ENCODE results near the gene CLNK. TPM values are rescaled to one million over a fixed set of nuclear protein-coding genes. Genes with fewer than 3 reads are reported as not detected.

The CLNK gene, protein sequence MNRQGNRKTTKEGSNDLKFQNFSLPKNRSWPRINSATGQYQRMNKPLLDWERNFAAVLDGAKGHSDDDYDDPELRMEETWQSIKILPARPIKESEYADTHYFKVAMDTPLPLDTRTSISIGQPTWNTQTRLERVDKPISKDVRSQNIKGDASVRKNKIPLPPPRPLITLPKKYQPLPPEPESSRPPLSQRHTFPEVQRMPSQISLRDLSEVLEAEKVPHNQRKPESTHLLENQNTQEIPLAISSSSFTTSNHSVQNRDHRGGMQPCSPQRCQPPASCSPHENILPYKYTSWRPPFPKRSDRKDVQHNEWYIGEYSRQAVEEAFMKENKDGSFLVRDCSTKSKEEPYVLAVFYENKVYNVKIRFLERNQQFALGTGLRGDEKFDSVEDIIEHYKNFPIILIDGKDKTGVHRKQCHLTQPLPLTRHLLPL
- total RNA-seq (2021; fragmentation: NEBNext Ultra II Directional; extraction: Animal tissue kit (Norgen Biotek cat#: 25700)), result not detected in 2 replicates
- not detected in 2 replicates for polyA plus RNA-seq (2011; rRNA removed)
- not detected for polyA plus RNA-seq (2011; cell fraction: cytosol; rRNA removed)
- polyA plus RNA-seq (2011; cell fraction: nucleus; rRNA removed), result not detected
- polyA plus RNA-seq (2012, experiment 1 of 2), result not detected in 4 replicates
- polyA plus RNA-seq (2012, experiment 2 of 2), result not detected
- not detected for polyA plus RNA-seq (2013, experiment 1 of 2)
- polyA plus RNA-seq (2013, experiment 2 of 2), result not detected
- not detected in 2 replicates for polyA minus RNA-seq (2011; rRNA and poly(A)+ RNA removed)
- polyA minus RNA-seq (2011; cell fraction: cytosol; rRNA and poly(A)+ RNA removed), result not detected
- not detected for polyA minus RNA-seq (2011; cell fraction: nucleus; rRNA and poly(A)+ RNA removed)
- long read RNA-seq, experiment 1, result 0 reads
- long read RNA-seq, experiment 2, result 0 reads

DNA sequence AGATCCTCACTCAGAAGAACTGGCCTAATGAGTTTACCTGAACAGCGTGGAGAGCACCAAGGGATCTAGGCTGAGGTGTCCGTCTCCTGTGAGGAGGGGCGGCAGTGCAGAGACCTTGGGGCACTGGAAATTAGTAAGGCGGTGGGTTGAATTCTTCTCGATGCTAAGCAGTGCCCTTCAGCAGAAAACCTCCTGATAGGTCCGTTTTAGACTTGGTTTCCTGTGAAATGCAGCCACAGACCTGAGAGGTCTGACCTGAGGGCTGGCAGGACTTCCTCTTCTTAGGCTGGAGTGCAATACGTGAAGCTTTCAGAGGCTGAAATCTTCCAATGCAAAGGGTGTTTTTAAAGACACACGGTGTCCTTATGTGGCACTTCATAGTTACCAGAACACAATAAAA is at the start of gene CLNK:
Gene CLNK, minus strand, starts transcription at position 138 of the 400 bp plus-strand sequence. CDS start 16,899 bp downstream, outside the sequence.
- no peak within 1 kb of the TSS for H3K23ac ChIP-seq (ENCODE audit: insufficient read length)
- H3K4me3 ChIP-seq (ENCODE audit: extremely low read depth in 1 of 4, insufficient read depth in 2 of 4, low read depth in 3 of 4, low read length in 4 of 4), result no peak within 1 kb of the TSS
- no peak within 1 kb of the TSS; the same call in 1 of the 2 replicates for H2AFZ ChIP-seq (ENCODE audit: low read length)
- H3K79me1 ChIP-seq (ENCODE audit: low read depth, low read length), result no peaks in the 10 kb centered on the region
- no peak within 1 kb of the TSS for H3K14ac ChIP-seq (ENCODE audit: insufficient read length)
- no peaks in the 10 kb centered on the region for H3K36me3 ChIP-seq (ENCODE audit: control insufficient read depth in 2 of 4, insufficient read depth in 4 of 4, low read length in 3 of 4)
- no peak within 1 kb of the TSS for H3K4me2 ChIP-seq (ENCODE audit: insufficient read depth in 1 of 2, low read depth in 2 of 2, low read length in 2 of 2)
- no peak within 1 kb of the TSS for H4K5ac ChIP-seq (ENCODE audit: insufficient read length, low read depth, low read length)
- no peak within 1 kb of the TSS for H3K56ac ChIP-seq (replicated peaks; ENCODE audit: insufficient read length, low read depth, low read length)
- no peak within 1 kb of the TSS for H3K4ac ChIP-seq (replicated peaks; ENCODE audit: insufficient read length, low read depth, low read length)
- H3K27me3 ChIP-seq (replicated peaks in 1 of 4; ENCODE audit: control insufficient read depth in 3 of 4, extremely low read depth in 1 of 4, insufficient read depth in 3 of 4, low read length in 3 of 4), result no peaks in the 10 kb centered on the region
- H2BK5ac ChIP-seq (ENCODE audit: low read depth, low read length), result no peak within 1 kb of the TSS
- H3K9me3 ChIP-seq (ENCODE audit: insufficient read depth in 2 of 2, low read depth in 1 of 2, low read length in 1 of 2), result no peaks in the 10 kb centered on the region
- DNase-seq (ENCODE audit: low read depth in 1 of 2, low spot score in 2 of 2), result no peak
- H3K79me2 ChIP-seq (ENCODE audit: control insufficient read depth in 1 of 2, insufficient read depth in 2 of 2, low read length in 2 of 2), result no peaks in the 10 kb centered on the region
- H2BK15ac ChIP-seq (ENCODE audit: low read length), result no peak within 1 kb of the TSS
- H2AK5ac ChIP-seq (ENCODE audit: low read depth, low read length), result no peak within 1 kb of the TSS
- H2BK12ac ChIP-seq (ENCODE audit: low read depth, low read length), result no peak within 1 kb of the TSS
- ChIA-PET POLR2A (ENCODE audit: partially characterized antibody) (no interaction called here), CTCF (ENCODE audit: partially characterized antibody) (interaction anchor here (0.6 kb wide), 1 partner anchor 9 kb away, joined by 3 read pairs; no protein-coding TSS in a partner anchor)
- no peak within 1 kb of the TSS for H2BK20ac ChIP-seq (ENCODE audit: low read length)
- H4K91ac ChIP-seq (replicated peaks; ENCODE audit: insufficient read length, low read length), result no peak within 1 kb of the TSS
- no peak within 1 kb of the TSS for H3K27ac ChIP-seq (ENCODE audit: low read depth, low read length)
- no peak within 1 kb of the TSS for H4K8ac ChIP-seq (ENCODE audit: extremely low read depth, insufficient read depth, low read length)
- 90% methylated on average over 8 of the region's 8 CpGs; no CpG with 5 or more reads in 1 of the 2 experiments for WGBS, 2 experiments (ENCODE audit: extremely low coverage in 1 of 2, insufficient coverage in 1 of 2, insufficient read length in 1 of 2, insufficient replicate concordance in 2 of 2, low coverage in 1 of 2, low lambda C conversion rate in 2 of 2, missing lambda C conversion rate in 1 of 2)
- no peak within 1 kb of the TSS for H3K9ac ChIP-seq (replicated peaks in 1 of 4; ENCODE audit: extremely low read depth in 1 of 4, low read depth in 3 of 4, low read length in 3 of 4)
- H4K20me1 ChIP-seq (replicated peaks in 1 of 2; ENCODE audit: control insufficient read depth in 1 of 2, insufficient read depth in 2 of 2, low read length in 2 of 2), result no peaks in the 10 kb centered on the region
- H2BK120ac ChIP-seq (replicated peaks; ENCODE audit: low read depth, low read length), result no peak within 1 kb of the TSS
- FAIRE-seq, result no peak
- no peak within 1 kb of the TSS for H3K18ac ChIP-seq (ENCODE audit: extremely low read depth, low read length)
- peaks cover 0 to 4% (median 0%) of the 10 kb centered on the region in 4 experiments; a peak in 2 of 7 replicates for H3K4me1 ChIP-seq (replicated peaks in 1 of 4; ENCODE audit: control insufficient read depth in 3 of 4, insufficient read depth in 4 of 4, low read length in 3 of 4)
- no peaks in the 10 kb centered on the region for H3K23me2 ChIP-seq (ENCODE audit: low read depth, low read length)
- TF ChIP-seq CREB1 (IDR thresholded peaks at IDR 0.05) (no peak), CBX8 (IDR thresholded peaks at IDR 0.05; ENCODE audit: borderline replicate concordance, low read depth, low read length) (no peak), RXRA (IDR thresholded peaks at IDR 0.05; ENCODE audit: insufficient read depth, low read depth, low read length) (no peak), SP2 (IDR thresholded peaks at IDR 0.05; ENCODE audit: low read length) (no peak), RFX5 (IDR thresholded peaks at IDR 0.05; ENCODE audit: borderline replicate concordance, low read depth, low read length) (no peak), POU5F1 (IDR thresholded peaks at IDR 0.05; ENCODE audit: low read depth, low read length) (no peak), TCF12 (IDR thresholded peaks at IDR 0.05; ENCODE audit: low read depth, low read length) (no peak), RAD21 (IDR thresholded peaks at IDR 0.05 in 1 of 2, conservative IDR thresholded peaks at IDR 0.05 in 1 of 2; ENCODE audit: low read depth in 2 of 2, low read length in 2 of 2) (no peak), CBX5 (IDR thresholded peaks at IDR 0.05; ENCODE audit: low read depth, low read length) (no peak), TEAD4 (IDR thresholded peaks at IDR 0.05; ENCODE audit: low read depth, low read length) (no peak), SRF (IDR thresholded peaks at IDR 0.05; ENCODE audit: low read depth, low read length) (no peak)
